Activated CD4-positive, alpha-beta memory T cell treated with anti-CD3 and anti-CD28 coated beads for 36 hours (primary cell): ENCODE data around the gene AOC3. TPM values are rescaled to one million over a fixed set of nuclear protein-coding genes. Genes with fewer than 3 reads are reported as not detected.

Experiments used
- CTCF ChIA-PET: fragments of 350-600 bp; sonication (Branson Sonifier 250); formaldehyde crosslinking; loops from one replicate; lab custom pipeline; 2021; ENCODE audit warnings: antibody characterized with exemption, inconsistent platforms; lab: Charles Lee
- POLR2A ChIA-PET: fragments of 350-600 bp; sonication (Branson Sonifier 250); formaldehyde crosslinking; loops from one replicate; lab custom pipeline; 2021; ENCODE audit warnings: antibody characterized with exemption; lab: Charles Lee
- DNase-seq: peaks from one replicate; pipeline ENCODE4 v3.0.0-alpha.2; 2020
- H3K27ac Mint-ChIP-seq: one replicate; pipeline ENCODE4 v1.8.0; 2021; ENCODE audit warnings: mixed read lengths
- H3K27me3 Mint-ChIP-seq: one replicate; pipeline ENCODE4 v1.8.0; 2021; ENCODE audit warnings: mixed read lengths
- H3K36me3 Mint-ChIP-seq: one replicate; pipeline ENCODE4 v1.8.0; 2021; ENCODE audit warnings: mixed read lengths
- H3K4me1 Mint-ChIP-seq: one replicate; pipeline ENCODE4 v1.8.0; 2021; ENCODE audit warnings: low read depth, mixed read lengths
- H3K4me3 Mint-ChIP-seq: one replicate; pipeline ENCODE4 v1.8.0; 2021; ENCODE audit warnings: mild to moderate bottlenecking, mixed read lengths
- H3K9me3 Mint-ChIP-seq: one replicate; pipeline ENCODE4 v1.8.0; 2021; ENCODE audit warnings: mixed read lengths
- intact Hi-C: fragments of 100-400 bp; cut with micrococcal nuclease; formaldehyde crosslinking; loops from one replicate; pipeline ENCODE4 v1.15.1; 2023
- total RNA-seq, 2 experiments: library from RNA; stranded (reverse); gene quantifications; one replicate each; pipeline ENCODE4 v1.2.3, GENCODE V29; 2021

Gene AOC3
- total RNA-seq, 2 experiments from 2014 or later = 1.6 to 2.0 TPM

DNA sequence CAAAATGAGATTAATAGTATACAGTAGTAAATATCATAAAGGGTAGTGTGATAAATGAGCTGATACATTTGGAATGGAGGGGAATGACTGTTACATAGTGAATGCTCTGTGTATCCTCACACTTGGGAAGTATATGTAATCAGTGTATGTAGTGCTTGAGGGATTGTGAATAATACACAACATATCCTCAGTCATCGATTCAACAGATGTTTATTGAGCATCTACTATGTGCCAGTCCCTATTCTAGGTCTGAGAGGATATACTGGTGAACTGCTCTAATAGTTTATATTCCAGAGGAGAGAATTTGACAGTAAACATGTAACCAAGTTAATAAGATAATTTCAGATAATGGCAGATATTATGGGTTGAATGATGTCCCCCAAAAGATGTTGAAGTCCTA, 23.5 kb upstream of the AOC3 start:
- no peaks in the 10 kb centered on the region for H3K27me3 Mint-ChIP-seq
- H3K4me3 Mint-ChIP-seq = no peak overlapping the region
- DNase-seq = no peak
- intact Hi-C loops = loop anchor here (10.0 kb wide), 1 partner anchor 123 kb away; no protein-coding TSS in a partner anchor
- CTCF ChIA-PET = interaction anchor here (0.5 kb wide), 1 partner anchor 171 kb away, joined by 3 read pairs; the partner anchor contains the start of gene RPL27
- POLR2A ChIA-PET = no interaction called here
- H3K4me1 Mint-ChIP-seq = peaks cover 22% of the 10 kb centered on the region
- H3K9me3 Mint-ChIP-seq = no peaks in the 10 kb centered on the region
- no peak overlapping the region for H3K27ac Mint-ChIP-seq
- H3K36me3 Mint-ChIP-seq = peaks cover 5% of the 10 kb centered on the region

- H3K36me3 Mint-ChIP-seq = peaks cover 3% of the 10 kb centered on the region
- no peaks in the 10 kb centered on the region for H3K9me3 Mint-ChIP-seq
- no peaks in the 10 kb centered on the region for H3K27me3 Mint-ChIP-seq
- CTCF ChIA-PET = interaction anchor here (1.0 kb wide), 1 partner anchor 253 kb away, joined by 3 read pairs; no protein-coding TSS in a partner anchor
- no peak overlapping the region for H3K4me3 Mint-ChIP-seq
- DNase-seq = no peak
- H3K4me1 Mint-ChIP-seq = peaks cover 24% of the 10 kb centered on the region
- no peak overlapping the region for H3K27ac Mint-ChIP-seq
- intact Hi-C loops = loop anchor here (5.0 kb wide), 1 partner anchor 166 kb away; the partner anchor contains the start of gene RPL27
- POLR2A ChIA-PET = no interaction called here
These were observed 20.0 kb upstream of the AOC3 start for GRCh38 chr17:42830971-42831370.

DNA sequence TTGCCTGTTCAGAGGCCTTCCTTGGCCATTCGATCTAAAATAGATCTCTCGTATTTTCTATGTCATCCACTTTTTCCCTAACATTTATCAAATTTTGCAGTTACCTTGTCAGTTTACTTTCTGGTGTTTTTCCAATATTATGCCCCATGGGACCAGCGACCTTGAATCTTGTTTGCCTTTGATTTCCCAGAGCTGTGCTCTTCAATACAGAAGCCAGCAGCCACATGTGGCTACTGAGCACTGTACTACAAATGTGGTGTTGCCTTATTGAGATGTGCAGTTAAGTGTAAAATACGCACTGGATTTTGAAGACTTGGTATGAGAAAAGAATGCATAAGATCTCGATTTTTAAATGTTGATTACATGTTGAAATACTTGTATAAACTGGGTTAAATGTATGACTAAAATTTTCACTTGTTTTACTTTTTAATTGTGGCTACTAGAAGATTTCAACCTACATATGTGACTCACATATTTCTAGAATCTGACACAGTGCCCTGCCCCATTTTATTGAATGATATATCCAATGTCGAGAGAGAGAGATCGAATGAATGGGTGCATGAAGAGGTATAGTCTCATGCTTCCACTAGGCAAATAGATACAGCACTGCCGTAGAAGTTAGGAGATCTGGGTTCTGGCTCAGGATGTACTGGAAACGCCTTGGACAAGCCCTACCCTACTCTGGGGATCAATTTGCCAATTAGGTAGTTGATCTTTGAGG, 18.6 kb upstream of the AOC3 start:
- Mint-ChIP-seq H3K27me3 (no peaks in the 10 kb centered on the region), H3K9me3 (no peaks in the 10 kb centered on the region), H3K4me3 (peak overlapping the region; percentile 97), H3K36me3 (peaks cover 10% of the 10 kb centered on the region), H3K27ac (peak overlapping the region; percentile 98), H3K4me1 (peaks cover 27% of the 10 kb centered on the region)
- ChIA-PET POLR2A (interaction anchor here (1.4 to 2.2 kb wide), 5 partner anchors 9 to 254 kb away, joined by 4 to 14 read pairs (median 6); partner anchors contain the start of genes BECN1, CNTD1, COA3 and RPL27), CTCF (interaction anchor here (0.8 to 4.4 kb wide), 7 partner anchors 8 to 652 kb away, joined by 3 to 47 read pairs (median 4); partner anchors contain the start of genes AOC2, BECN1, DHX8 and RETREG3)
- no peak for DNase-seq
- intact Hi-C loops = loop anchor here (2.0 to 5.0 kb wide), 2 partner anchors 165 to 338 kb away; partner anchors contain the start of genes NBR1 and RPL27

- Mint-ChIP-seq H3K9me3 (no peaks in the 10 kb centered on the region), H3K27ac (peak within 1 kb of the TSS; percentile 98), H3K27me3 (no peaks in the 10 kb centered on the region), H3K36me3 (peaks cover 16% of the 10 kb centered on the region), H3K4me1 (peaks cover 30% of the 10 kb centered on the region), H3K4me3 (peak within 1 kb of the TSS; percentile 97)
- DNase-seq = peak; percentile 93
- ChIA-PET POLR2A (interaction anchor here (0.7 to 2.2 kb wide), 7 partner anchors 9 to 255 kb away, joined by 3 to 14 read pairs (median 6); partner anchors contain the start of genes AOC2, BECN1, CNTD1 and COA3), CTCF (interaction anchor here (0.8 to 4.4 kb wide), 11 partner anchors 9 to 651 kb away, joined by 3 to 47 read pairs (median 4); partner anchors contain the start of genes AOC2, BECN1, DHX8 and RETREG3)
- intact Hi-C loops = loop anchor here (1.0 to 5.0 kb wide), 3 partner anchors 9 to 338 kb away; partner anchors contain the start of genes BECN1, NBR1 and RPL27
These were observed 17.8 kb upstream of the AOC3 start, which contains the start of gene PSME3 for GRCh38 chr17:42832934-42833766. Gene PSME3, plus strand, starts transcription at chr17:42833397. Its CDS starts 235 bp downstream, at chr17:42833632.

DNA sequence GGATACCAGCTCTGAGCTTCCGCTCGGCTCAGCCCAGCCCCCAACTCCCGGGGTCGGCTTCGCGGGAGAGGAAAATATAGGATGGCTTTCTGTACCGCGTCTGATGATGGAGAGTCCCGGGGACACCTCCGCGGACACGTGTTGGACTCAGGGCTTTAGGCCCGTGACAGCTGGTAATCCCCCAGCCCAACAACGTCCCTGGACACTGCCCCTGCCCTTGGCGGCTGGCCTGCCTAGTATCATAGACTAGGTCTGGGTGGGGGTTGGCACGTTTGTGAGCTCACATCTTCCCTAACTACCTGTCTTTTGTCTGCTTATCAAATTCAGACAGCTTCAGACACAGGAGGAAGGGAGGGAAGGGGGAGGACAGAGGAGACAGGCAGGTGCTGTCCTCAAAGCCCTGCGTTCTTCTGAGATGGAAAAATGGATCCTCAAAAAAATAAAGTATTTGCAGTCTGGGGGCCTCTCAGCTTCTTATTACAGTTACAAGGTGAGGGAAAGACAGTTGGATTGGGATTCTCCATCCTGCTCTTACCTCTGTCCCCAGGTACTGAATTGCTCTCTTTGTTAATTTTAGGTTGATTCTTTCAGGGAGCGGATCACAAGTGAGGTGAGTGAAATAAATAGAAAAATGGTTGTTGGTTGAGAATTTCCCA, 17.1 kb upstream of the AOC3 start:
- peak overlapping the region; percentile 97 for H3K4me3 Mint-ChIP-seq
- no peaks in the 10 kb centered on the region for H3K27me3 Mint-ChIP-seq
- intact Hi-C loops = loop anchor here (1.0 to 5.0 kb wide), 3 partner anchors 10 to 337 kb away; partner anchors contain the start of genes BECN1, NBR1 and RPL27

DNA sequence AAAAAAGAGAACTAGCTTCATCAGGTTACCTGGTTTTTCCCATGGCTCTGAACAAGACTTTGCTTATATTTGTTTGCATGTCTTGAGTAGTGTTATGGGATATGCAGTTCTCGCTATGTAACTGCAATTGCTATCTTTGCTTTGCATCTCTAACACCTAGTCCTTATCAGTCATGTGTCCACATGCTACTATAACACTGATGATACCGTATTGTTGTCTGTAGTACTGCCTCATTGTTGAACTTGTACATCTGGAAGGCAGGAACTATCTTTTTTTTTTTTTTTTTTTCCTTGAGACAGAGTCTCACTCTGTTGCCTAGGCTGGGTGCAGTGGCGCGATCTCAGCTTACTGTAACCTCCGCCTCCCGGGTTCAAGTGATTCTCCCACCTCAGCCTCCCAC, 15.3 kb upstream of the AOC3 start:
- H3K27ac Mint-ChIP-seq = no peak overlapping the region
- ChIA-PET CTCF (interaction anchor here (1.0 to 4.4 kb wide), 3 partner anchors 9 to 15 kb away, joined by 3 to 47 read pairs (median 4); partner anchors contain the start of genes AOC2 and BECN1), POLR2A (interaction anchor here (0.8 to 1.5 kb wide), 3 partner anchors 10 to 162 kb away, joined by 4 to 7 read pairs (median 4); partner anchors contain the start of gene RPL27)
- H3K9me3 Mint-ChIP-seq = no peaks in the 10 kb centered on the region
- H3K27me3 Mint-ChIP-seq = no peaks in the 10 kb centered on the region
- H3K4me3 Mint-ChIP-seq = no peak overlapping the region
- peaks cover 30% of the 10 kb centered on the region for H3K4me1 Mint-ChIP-seq
- intact Hi-C loops = no loop called here
- peaks cover 32% of the 10 kb centered on the region for H3K36me3 Mint-ChIP-seq
- DNase-seq = no peak

More for the DNA sequence above, 17.1 kb upstream of the AOC3 start:
- Mint-ChIP-seq H3K36me3 (peaks cover 21% of the 10 kb centered on the region), H3K27ac (peak overlapping the region; percentile 98), H3K4me1 (peaks cover 30% of the 10 kb centered on the region), H3K9me3 (no peaks in the 10 kb centered on the region)
- ChIA-PET CTCF (interaction anchor here (0.9 to 4.4 kb wide), 10 partner anchors 9 to 650 kb away, joined by 3 to 47 read pairs (median 4); partner anchors contain the start of genes AOC2, BECN1, DHX8 and RPL27), POLR2A (interaction anchor here (0.6 to 2.2 kb wide), 8 partner anchors 9 to 256 kb away, joined by 3 to 14 read pairs (median 5); partner anchors contain the start of genes AOC2, BECN1, CNTD1 and COA3)
- DNase-seq = no peak

DNA sequence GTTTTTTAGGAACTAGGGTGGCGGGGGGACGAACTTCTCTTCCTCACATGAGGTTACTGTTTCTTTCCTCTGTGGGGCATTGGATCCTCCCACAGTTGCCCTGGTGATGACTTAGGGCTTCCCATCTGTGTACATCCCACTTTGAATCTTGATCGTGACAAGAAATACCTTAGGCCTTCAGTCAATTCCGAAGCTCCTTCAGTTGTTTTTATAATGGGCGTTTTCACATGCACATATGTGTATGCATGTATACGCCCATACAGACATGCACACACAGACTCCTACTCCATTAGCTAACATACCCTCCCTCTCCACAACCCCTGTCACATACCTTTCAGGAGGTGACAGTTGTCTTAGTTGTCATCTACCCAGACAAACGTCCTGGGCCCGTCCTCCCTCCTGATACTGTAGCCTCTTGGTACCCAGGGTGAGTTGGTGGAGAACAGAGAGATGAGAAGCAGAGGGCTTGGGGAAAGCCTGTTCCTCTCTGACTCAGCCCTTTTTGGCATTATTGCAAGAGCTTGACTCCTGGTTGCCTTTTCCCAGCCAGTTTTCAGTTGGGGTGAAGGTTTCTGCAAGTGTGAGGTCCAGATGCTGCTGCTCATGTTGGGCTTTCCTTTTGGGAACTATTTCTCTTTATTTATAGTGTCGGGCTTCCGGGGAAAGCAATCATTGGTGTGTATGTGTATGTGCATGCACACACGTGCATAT, 8.9 kb upstream of the AOC3 start:
- peaks cover 56% of the 10 kb centered on the region for H3K36me3 Mint-ChIP-seq
- intact Hi-C loops = loop anchor here (2.0 kb wide), 1 partner anchor 87 kb away; no protein-coding TSS in a partner anchor
- no peak overlapping the region for H3K27ac Mint-ChIP-seq
- peaks cover 19% of the 10 kb centered on the region for H3K4me1 Mint-ChIP-seq
- no peaks in the 10 kb centered on the region for H3K27me3 Mint-ChIP-seq
- no peak overlapping the region for H3K4me3 Mint-ChIP-seq
- POLR2A ChIA-PET = interaction anchor here (1.3 kb wide), 1 partner anchor 9 kb away, joined by 4 read pairs; the partner anchor contains the start of gene PSME3
- CTCF ChIA-PET = interaction anchor here (1.2 to 5.0 kb wide), 3 partner anchors 8 to 156 kb away, joined by 3 to 25 read pairs (median 5); partner anchors contain the start of genes BECN1 and RPL27
- DNase-seq = no peak
- no peaks in the 10 kb centered on the region for H3K9me3 Mint-ChIP-seq

GRCh38 chr17:42843358-42843934, 7.6 kb upstream of the AOC3 start:
- intact Hi-C loops = loop anchor here (2.0 kb wide), 1 partner anchor 85 kb away; no protein-coding TSS in a partner anchor
- Mint-ChIP-seq H3K27me3 (no peaks in the 10 kb centered on the region), H3K4me3 (no peak overlapping the region), H3K4me1 (peaks cover 16% of the 10 kb centered on the region), H3K27ac (no peak overlapping the region), H3K36me3 (peaks cover 48% of the 10 kb centered on the region), H3K9me3 (no peaks in the 10 kb centered on the region)
- POLR2A ChIA-PET = interaction anchor here (1.3 kb wide), 1 partner anchor 10 kb away, joined by 4 read pairs; the partner anchor contains the start of gene PSME3
- CTCF ChIA-PET = interaction anchor here (0.6 to 5.0 kb wide), 7 partner anchors 10 to 727 kb away, joined by 3 to 25 read pairs (median 3); partner anchors contain the start of gene RPL27
- peak; percentile 17 for DNase-seq

- no peaks in the 10 kb centered on the region for H3K27me3 Mint-ChIP-seq
- DNase-seq = no peak
- ChIA-PET POLR2A (interaction anchor here (2.5 kb wide), 1 partner anchor 10 kb away, joined by 12 read pairs; no protein-coding TSS in a partner anchor), CTCF (interaction anchor here (0.6 to 5.0 kb wide), 6 partner anchors 9 to 727 kb away, joined by 3 to 25 read pairs (median 5); partner anchors contain the start of genes PSME3 and RPL27)
- H3K9me3 Mint-ChIP-seq = no peaks in the 10 kb centered on the region
- peaks cover 40% of the 10 kb centered on the region for H3K36me3 Mint-ChIP-seq
- H3K4me3 Mint-ChIP-seq = no peak within 1 kb of the TSS
- H3K27ac Mint-ChIP-seq = no peak within 1 kb of the TSS
- intact Hi-C loops = no loop called here
- peaks cover 16% of the 10 kb centered on the region for H3K4me1 Mint-ChIP-seq
These were observed 6.7 kb upstream of the AOC3 start, which contains the start of gene AOC2 for GRCh38 chr17:42844271-42844670. Gene AOC2, plus strand, starts transcription at chr17:42844580. Its CDS starts 47 bp downstream, at chr17:42844627.
